Fibroblast of lung (primary cell): ENCODE data around the gene ATP6V0A1. TPM values are rescaled to one million over a fixed set of nuclear protein-coding genes. Genes with fewer than 3 reads are reported as not detected.
"Not testable (repeated sequence)": the region's sequence is repeated elsewhere in the genome, so short reads cannot be mapped to it uniquely, and the experiment has no call there.

ENCODE experiments used
- DNase-seq, 2 donors: peaks; one replicate each; pipeline versions ENCODE4 v3.0.0 to v3.0.0-alpha.2; 2010; ENCODE audit warnings: low read depth in 2 of 2
- H2AFZ ChIP-seq: 2 replicates; pipeline ENCODE4 v1.5.1; 2012; ENCODE audit warnings: low read length, control low read depth, inconsistent platforms
- H3K27ac ChIP-seq: 2 replicates; pipeline ENCODE4 v1.5.1; 2011; ENCODE audit warnings: low read length, control low read depth; ENCODE audit not compliant: insufficient read depth
- H3K27me3 ChIP-seq: 2 replicates; pipeline ENCODE4 v1.5.1; 2011; ENCODE audit warnings: mild to moderate bottlenecking, low read length; ENCODE audit not compliant: control insufficient read depth, insufficient read depth
- H3K36me3 ChIP-seq: 2 replicates; pipeline ENCODE4 v1.5.1; 2011; ENCODE audit warnings: low read length; ENCODE audit not compliant: control insufficient read depth, insufficient read depth
- H3K4me1 ChIP-seq: 2 replicates; pipeline ENCODE4 v1.5.1; 2011; ENCODE audit warnings: low read length; ENCODE audit not compliant: control insufficient read depth, insufficient read depth; ENCODE audit errors: extremely low read depth
- H3K4me2 ChIP-seq: 2 replicates; pipeline ENCODE4 v1.5.1; 2011; ENCODE audit warnings: low read length, control low read depth; ENCODE audit not compliant: insufficient read depth; ENCODE audit errors: extremely low read depth
- H3K4me3 ChIP-seq, 4 experiments: fragments of 200-600 bp in 1 of 4; sonication (generic) in 1 of 4; replicated peaks in 1 of 4; 2 replicates each; pipeline ENCODE4 v1.5.1; 2011 to 2016; ENCODE audit warnings: low read length in 4 of 4, low read depth in 3 of 4, mild to moderate bottlenecking in 3 of 4, control low read depth in 2 of 4, inconsistent platforms in 1 of 4, mixed read lengths in 1 of 4; ENCODE audit not compliant: insufficient read depth in 1 of 4; ENCODE audit errors: control extremely low read depth in 1 of 4
- H3K79me2 ChIP-seq: 2 replicates; pipeline ENCODE4 v1.5.1; 2012; ENCODE audit warnings: mild to moderate bottlenecking, low read length, inconsistent platforms; ENCODE audit not compliant: control insufficient read depth, insufficient read depth
- H3K9ac ChIP-seq: 2 replicates; pipeline ENCODE4 v1.5.1; 2011; ENCODE audit warnings: mild to moderate bottlenecking, low read length, control low read depth; ENCODE audit not compliant: insufficient read depth
- H3K9me3 ChIP-seq: 2 replicates; pipeline ENCODE4 v1.5.1; 2012; ENCODE audit warnings: low read depth, low read length; ENCODE audit not compliant: control insufficient read depth, insufficient read depth
- H4K20me1 ChIP-seq: 2 replicates; pipeline ENCODE4 v1.5.1; 2011; ENCODE audit warnings: low read length; ENCODE audit not compliant: control insufficient read depth, insufficient read depth; ENCODE audit errors: extremely low read depth
- CTCF ChIP-seq, 2 donors: IDR thresholded peaks in 1 of 2; conservative IDR thresholded peaks in 1 of 2; 1 replicate in 1 of 2; 2 replicates in 1 of 2; pipeline ENCODE4 v1.5.1; 2011 to 2012; ENCODE audit warnings: low read length in 2 of 2, control low read depth in 1 of 2, inconsistent platforms in 1 of 2, low read depth in 1 of 2, mild to moderate bottlenecking in 1 of 2
- EZH2 ChIP-seq: IDR thresholded peaks from 2 replicates; pipeline ENCODE4 v1.5.1; 2012; ENCODE audit warnings: low read length, control low read depth, mild to moderate bottlenecking; ENCODE audit errors: missing control alignments
- polyA plus RNA-seq, 2 donors: library from polyadenylated mRNA; depleted of rRNA in 1 of 2; stranded (reverse) in 1 of 2; unstranded in 1 of 2; fragments of >200 nt; gene quantifications; 2 replicates each; pipeline ENCODE4 v1.2.1, GENCODE V29; 2011 to 2012; ENCODE audit warnings: missing spikeins in 1 of 2
- total RNA-seq: library from RNA; depleted of rRNA; stranded (reverse); fragments of >200 nt; gene quantifications from 2 replicates; pipeline ENCODE4 v1.2.1, GENCODE V29; 2014

ATP6V0A1 gene
- total and polyA plus RNA-seq, 2 donors (not counting 1 experiment from before 2014, with no cell fraction given): 26.7 to 65.7 TPM

- no peak for TF ChIP-seq CTCF (conservative IDR thresholded peaks at IDR 0.05 in 1 of 2, IDR thresholded peaks at IDR 0.05 in 1 of 2; ENCODE audit: low read depth in 1 of 2, low read length in 2 of 2)
- no peak for TF ChIP-seq EZH2
- Histone ChIP-seq H3K79me2 (no peaks in the 10 kb centered on the region), H4K20me1 (no peaks in the 10 kb centered on the region), H3K36me3 (no peaks in the 10 kb centered on the region), H3K4me2 (no peak overlapping the region), H2AFZ (no peak overlapping the region), H3K4me3 (no peak overlapping the region), H3K27me3 (no peaks in the 10 kb centered on the region), H3K27ac (no peak overlapping the region), H3K9ac (no peak overlapping the region), H3K9me3 (no peaks in the 10 kb centered on the region), H3K4me1 (no peaks in the 10 kb centered on the region)
- no peak for DNase-seq
Observed at GRCh38 chr17:42453439-42453838, 5.2 kb upstream of the ATP6V0A1 start.

GRCh38 chr17:42454987-42455386, 3.7 kb upstream of the ATP6V0A1 start:
- H3K36me3 ChIP-seq, DNase-seq, H3K9ac ChIP-seq, H4K20me1 ChIP-seq, H3K27ac ChIP-seq, H3K4me3 ChIP-seq, H2AFZ ChIP-seq, H3K4me2 ChIP-seq, H3K79me2 ChIP-seq, H3K27me3 ChIP-seq, H3K9me3 ChIP-seq, H3K4me1 ChIP-seq: not testable (repeated sequence)

- Histone ChIP-seq H3K27ac (peak overlapping the region; percentile 22), H3K27me3 (no peaks in the 10 kb centered on the region), H3K79me2 (peaks cover 10% of the 10 kb centered on the region), H4K20me1 (no peaks in the 10 kb centered on the region), H3K4me2 (peak overlapping the region; percentile 73), H3K9ac (no peak overlapping the region), H3K9me3 (no peaks in the 10 kb centered on the region), H3K4me1 (peaks cover 2% of the 10 kb centered on the region), H3K4me3 (peak overlapping the region in 1 of 4 experiments; percentile 14), H2AFZ (no peak overlapping the region), H3K36me3 (no peaks in the 10 kb centered on the region)
- TF ChIP-seq CTCF (conservative IDR thresholded peaks at IDR 0.05 in 1 of 2, IDR thresholded peaks at IDR 0.05 in 1 of 2; ENCODE audit: low read depth in 1 of 2, low read length in 2 of 2): no peak
- no peak for TF ChIP-seq EZH2
- peak; percentile 89 to 91 for DNase-seq
Observed at GRCh38 chr17:42456223-42457106, 2.2 kb upstream of the ATP6V0A1 start.
